CD4-positive, alpha-beta T cell (primary cell): Measurements from ENCODE around the gene GLCE. TPM values are rescaled to one million over a fixed set of nuclear protein-coding genes. Genes with fewer than 3 reads are reported as not detected.

ENCODE experiments used
- ATAC-seq: fragments of 200-7000 bp; cut with Tn5 transposase; one replicate; pipeline ENCODE4 v1.10.0; 2022; ENCODE audit warnings: mild to moderate bottlenecking; ENCODE audit not compliant: poor library complexity
- CTCF ChIA-PET: fragments of 350-600 bp; sonication (Branson Sonifier 250); formaldehyde crosslinking; loops from one replicate; lab custom pipeline; 2021; ENCODE audit warnings: antibody characterized with exemption, inconsistent platforms; lab: Charles Lee
- POLR2A ChIA-PET: fragments of 350-600 bp; sonication (Branson Sonifier 250); formaldehyde crosslinking; loops from one replicate; lab custom pipeline; 2021; ENCODE audit warnings: antibody characterized with exemption, inconsistent platforms; lab: Charles Lee
- DNase-seq, 14 experiments: peaks; one replicate each; pipeline ENCODE4 v3.0.0-alpha.2; 2013 to 2020; ENCODE audit warnings: mixed read lengths in 2 of 14
- H3K27ac ChIP-seq, 2 donors: one replicate each; pipeline versions ENCODE4 v1.5.1 to v1.7.0; 2013; ENCODE audit warnings: low read length in 2 of 2, low read depth in 1 of 2, mild to moderate bottlenecking in 1 of 2
- H3K27me3 ChIP-seq, 2 experiments: 1 replicate in 1 of 2; 2 replicates in 1 of 2; pipeline versions ENCODE4 v1.6.1 to v1.7.0; 2013; ENCODE audit warnings: low read length in 2 of 2, control low read depth in 1 of 2, mild to moderate bottlenecking in 1 of 2, moderate library complexity in 1 of 2; ENCODE audit not compliant: insufficient read depth in 2 of 2, control insufficient read depth in 1 of 2
- H3K36me3 ChIP-seq: one replicate; pipeline ENCODE4 v1.6.1; 2013; ENCODE audit warnings: low read length, control low read depth; ENCODE audit not compliant: insufficient read depth
- H3K4me1 ChIP-seq: one replicate; pipeline ENCODE4 v1.6.1; 2013; ENCODE audit warnings: low read length, control low read depth; ENCODE audit not compliant: insufficient read depth
- H3K4me3 ChIP-seq: one replicate; pipeline ENCODE4 v1.5.1; 2013; ENCODE audit warnings: mild to moderate bottlenecking, low read length, moderate library complexity
- H3K9me3 ChIP-seq, 2 experiments: 1 replicate in 1 of 2; 2 replicates in 1 of 2; pipeline versions ENCODE4 v1.6.1 to v1.7.0; 2013; ENCODE audit warnings: low read length in 2 of 2, mild to moderate bottlenecking in 2 of 2, control low read depth in 1 of 2, moderate library complexity in 1 of 2; ENCODE audit not compliant: control insufficient read depth in 1 of 2, insufficient read depth in 1 of 2
- H3K27ac Mint-ChIP-seq: one replicate; pipeline ENCODE4 v1.8.0; 2020; ENCODE audit warnings: mixed read lengths
- H3K27me3 Mint-ChIP-seq: one replicate; pipeline ENCODE4 v1.8.0; 2021; ENCODE audit warnings: mixed read lengths
- H3K36me3 Mint-ChIP-seq: one replicate; pipeline ENCODE4 v1.8.0; 2021; ENCODE audit warnings: low read depth, mixed read lengths
- H3K4me1 Mint-ChIP-seq: one replicate; pipeline ENCODE4 v1.8.0; 2021; ENCODE audit warnings: low read depth, mixed read lengths
- H3K4me3 Mint-ChIP-seq: one replicate; pipeline ENCODE4 v1.8.0; 2020; ENCODE audit warnings: mild to moderate bottlenecking, mixed read lengths
- H3K9me3 Mint-ChIP-seq: one replicate; pipeline ENCODE4 v1.8.0; 2020; ENCODE audit warnings: mixed read lengths
- intact Hi-C, 2 experiments: fragments of 100-400 bp; cut with DNase I in 1 of 2; cut with micrococcal nuclease in 1 of 2; formaldehyde crosslinking; loops; one replicate each; pipeline versions ENCODE4 v1.15.1 to v1.9.0; 2023 to 2025; cut with DNase I, micrococcal nuclease
- total RNA-seq, 174 experiments: library from RNA in 2 of 174; stranded (reverse) in 2 of 174; gene quantifications; one replicate each; pipeline ENCODE4 v1.2.3 and lab custom pipeline; 2021 to 2026
- TF ChIP-seq, protein P1 (sequence below): fragments of 200-600 bp; IDR thresholded peaks from one replicate; pipeline ENCODE4 v1.8.0; 2022; ENCODE audit warnings: antibody characterized with exemption, mild to moderate bottlenecking

Gene GLCE
- total RNA-seq, 2 experiments from 2014 or later, result 3.2 TPM

- no peak overlapping the region for H3K27ac Mint-ChIP-seq
- peaks cover 6 to 14% of the 10 kb centered on the region in 2 experiments for H3K27me3 ChIP-seq
- H3K27ac ChIP-seq, result no peak overlapping the region
- no peaks in the 10 kb centered on the region for H3K9me3 ChIP-seq
- H3K9me3 Mint-ChIP-seq, result no peaks in the 10 kb centered on the region
- no peak overlapping the region for H3K4me3 Mint-ChIP-seq
- CTCF ChIA-PET, result no interaction called here
- H3K4me3 ChIP-seq, result no peak overlapping the region
- H3K36me3 Mint-ChIP-seq, result no peaks in the 10 kb centered on the region
- H3K36me3 ChIP-seq, result no peaks in the 10 kb centered on the region
- H3K27me3 Mint-ChIP-seq, result peaks cover 83% of the 10 kb centered on the region
- H3K4me1 Mint-ChIP-seq, result no peaks in the 10 kb centered on the region
- TF ChIP-seq, protein P1, sequence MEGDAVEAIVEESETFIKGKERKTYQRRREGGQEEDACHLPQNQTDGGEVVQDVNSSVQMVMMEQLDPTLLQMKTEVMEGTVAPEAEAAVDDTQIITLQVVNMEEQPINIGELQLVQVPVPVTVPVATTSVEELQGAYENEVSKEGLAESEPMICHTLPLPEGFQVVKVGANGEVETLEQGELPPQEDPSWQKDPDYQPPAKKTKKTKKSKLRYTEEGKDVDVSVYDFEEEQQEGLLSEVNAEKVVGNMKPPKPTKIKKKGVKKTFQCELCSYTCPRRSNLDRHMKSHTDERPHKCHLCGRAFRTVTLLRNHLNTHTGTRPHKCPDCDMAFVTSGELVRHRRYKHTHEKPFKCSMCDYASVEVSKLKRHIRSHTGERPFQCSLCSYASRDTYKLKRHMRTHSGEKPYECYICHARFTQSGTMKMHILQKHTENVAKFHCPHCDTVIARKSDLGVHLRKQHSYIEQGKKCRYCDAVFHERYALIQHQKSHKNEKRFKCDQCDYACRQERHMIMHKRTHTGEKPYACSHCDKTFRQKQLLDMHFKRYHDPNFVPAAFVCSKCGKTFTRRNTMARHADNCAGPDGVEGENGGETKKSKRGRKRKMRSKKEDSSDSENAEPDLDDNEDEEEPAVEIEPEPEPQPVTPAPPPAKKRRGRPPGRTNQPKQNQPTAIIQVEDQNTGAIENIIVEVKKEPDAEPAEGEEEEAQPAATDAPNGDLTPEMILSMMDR, result no peak
- no peaks in the 10 kb centered on the region for H3K4me1 ChIP-seq
- POLR2A ChIA-PET, result no interaction called here
- ATAC-seq (no peak), DNase-seq (no peak)
- intact Hi-C loops, result loop anchor here in 1 of 2 experiments (5.0 kb wide), 1 partner anchor 43 kb away; no protein-coding TSS in a partner anchor
Measured at GRCh38 chr15:69143756-69144436, 16.5 kb upstream of the GLCE start.

DNA sequence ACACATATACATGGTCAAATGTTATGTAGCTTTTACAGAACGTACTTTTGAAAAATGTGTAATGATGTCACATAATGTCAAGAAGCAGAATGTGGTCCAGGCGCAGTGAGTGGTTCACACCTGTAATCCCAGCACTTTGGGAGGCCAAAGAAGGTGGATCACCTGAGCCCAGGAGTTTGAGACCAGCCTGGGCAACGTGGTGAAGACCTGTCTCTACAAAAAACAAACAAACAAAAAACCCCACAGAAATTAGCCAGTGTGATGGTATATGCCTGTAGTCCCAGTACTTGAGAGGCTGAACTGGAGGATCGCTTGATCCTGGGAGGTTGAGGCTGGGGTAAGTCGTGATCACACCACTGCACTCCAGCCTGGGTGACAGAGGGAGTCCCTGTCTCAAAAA is 15.9 kb upstream of the GLCE start:
- TF ChIP-seq, protein P1, result no peak
- peaks cover 6 to 15% of the 10 kb centered on the region in 2 experiments for H3K27me3 ChIP-seq
- no peaks in the 10 kb centered on the region for H3K36me3 ChIP-seq
- no peak overlapping the region for H3K27ac Mint-ChIP-seq
- H3K36me3 Mint-ChIP-seq, result no peaks in the 10 kb centered on the region
- H3K4me3 Mint-ChIP-seq, result no peak overlapping the region
- ATAC-seq, result no peak
- no peaks in the 10 kb centered on the region for H3K4me1 Mint-ChIP-seq
- no peak overlapping the region for H3K4me3 ChIP-seq
- H3K4me1 ChIP-seq, result no peaks in the 10 kb centered on the region
- H3K27ac ChIP-seq, result no peak overlapping the region
- DNase-seq, result no peak
- ChIA-PET CTCF (no interaction called here), POLR2A (no interaction called here)
- H3K27me3 Mint-ChIP-seq, result peaks cover 81% of the 10 kb centered on the region
- intact Hi-C loops, result loop anchor here in 1 of 2 experiments (5.0 kb wide), 1 partner anchor 43 kb away; no protein-coding TSS in a partner anchor
- no peaks in the 10 kb centered on the region for H3K9me3 Mint-ChIP-seq
- no peaks in the 10 kb centered on the region for H3K9me3 ChIP-seq

DNA sequence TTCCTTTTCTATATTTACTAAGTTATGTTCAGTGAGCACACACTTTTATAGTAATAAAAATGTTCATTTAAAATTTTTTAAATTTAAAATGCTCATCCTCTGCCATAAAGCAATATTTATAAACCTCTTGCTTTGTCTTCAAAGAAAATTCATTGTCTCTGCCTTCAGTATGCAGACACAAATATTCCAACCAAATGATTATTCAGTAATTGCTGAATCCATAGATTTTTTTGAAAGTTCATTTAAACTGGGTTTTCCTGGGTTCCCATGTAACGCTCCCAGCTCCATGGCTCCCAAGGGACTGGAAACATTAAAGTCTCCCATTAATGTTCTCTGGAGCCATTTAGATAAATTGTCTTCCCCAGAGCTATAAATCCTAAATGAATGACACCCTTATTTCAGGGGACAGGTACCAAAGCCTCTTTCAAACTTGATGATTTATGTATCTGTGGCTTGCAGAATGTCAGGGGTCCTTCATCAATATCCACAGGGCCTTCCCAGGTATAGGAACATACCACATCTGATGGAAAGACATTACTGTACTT is 15.2 kb upstream of the GLCE start:
- H3K27me3 Mint-ChIP-seq, result peaks cover 81% of the 10 kb centered on the region
- Histone ChIP-seq H3K27ac (no peak overlapping the region), H3K27me3 (peaks cover 12 to 18% of the 10 kb centered on the region in 2 experiments), H3K9me3 (no peaks in the 10 kb centered on the region), H3K4me1 (no peaks in the 10 kb centered on the region), H3K4me3 (no peak overlapping the region), H3K36me3 (no peaks in the 10 kb centered on the region)
- POLR2A ChIA-PET, result no interaction called here
- CTCF ChIA-PET, result no interaction called here
- intact Hi-C loops, result no loop called here
- ATAC-seq (no peak), DNase-seq (no peak)
- TF ChIP-seq, protein P1, result no peak
- H3K36me3 Mint-ChIP-seq, result no peaks in the 10 kb centered on the region
- no peaks in the 10 kb centered on the region for H3K9me3 Mint-ChIP-seq
- H3K27ac Mint-ChIP-seq, result no peak overlapping the region
- no peak overlapping the region for H3K4me3 Mint-ChIP-seq
- H3K4me1 Mint-ChIP-seq, result no peaks in the 10 kb centered on the region
